IPS-NIHi7 (cell line): ENCODE measurements around the gene ZNF213.

ENCODE experiments used
- DNase-seq: peaks from one replicate; pipeline ENCODE4 v3.0.0; 2012; ENCODE audit warnings: mixed read lengths; ENCODE audit errors: extremely low spot score

Gene ZNF213, protein sequence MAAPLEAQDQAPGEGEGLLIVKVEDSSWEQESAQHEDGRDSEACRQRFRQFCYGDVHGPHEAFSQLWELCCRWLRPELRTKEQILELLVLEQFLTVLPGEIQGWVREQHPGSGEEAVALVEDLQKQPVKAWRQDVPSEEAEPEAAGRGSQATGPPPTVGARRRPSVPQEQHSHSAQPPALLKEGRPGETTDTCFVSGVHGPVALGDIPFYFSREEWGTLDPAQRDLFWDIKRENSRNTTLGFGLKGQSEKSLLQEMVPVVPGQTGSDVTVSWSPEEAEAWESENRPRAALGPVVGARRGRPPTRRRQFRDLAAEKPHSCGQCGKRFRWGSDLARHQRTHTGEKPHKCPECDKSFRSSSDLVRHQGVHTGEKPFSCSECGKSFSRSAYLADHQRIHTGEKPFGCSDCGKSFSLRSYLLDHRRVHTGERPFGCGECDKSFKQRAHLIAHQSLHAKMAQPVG

DNA sequence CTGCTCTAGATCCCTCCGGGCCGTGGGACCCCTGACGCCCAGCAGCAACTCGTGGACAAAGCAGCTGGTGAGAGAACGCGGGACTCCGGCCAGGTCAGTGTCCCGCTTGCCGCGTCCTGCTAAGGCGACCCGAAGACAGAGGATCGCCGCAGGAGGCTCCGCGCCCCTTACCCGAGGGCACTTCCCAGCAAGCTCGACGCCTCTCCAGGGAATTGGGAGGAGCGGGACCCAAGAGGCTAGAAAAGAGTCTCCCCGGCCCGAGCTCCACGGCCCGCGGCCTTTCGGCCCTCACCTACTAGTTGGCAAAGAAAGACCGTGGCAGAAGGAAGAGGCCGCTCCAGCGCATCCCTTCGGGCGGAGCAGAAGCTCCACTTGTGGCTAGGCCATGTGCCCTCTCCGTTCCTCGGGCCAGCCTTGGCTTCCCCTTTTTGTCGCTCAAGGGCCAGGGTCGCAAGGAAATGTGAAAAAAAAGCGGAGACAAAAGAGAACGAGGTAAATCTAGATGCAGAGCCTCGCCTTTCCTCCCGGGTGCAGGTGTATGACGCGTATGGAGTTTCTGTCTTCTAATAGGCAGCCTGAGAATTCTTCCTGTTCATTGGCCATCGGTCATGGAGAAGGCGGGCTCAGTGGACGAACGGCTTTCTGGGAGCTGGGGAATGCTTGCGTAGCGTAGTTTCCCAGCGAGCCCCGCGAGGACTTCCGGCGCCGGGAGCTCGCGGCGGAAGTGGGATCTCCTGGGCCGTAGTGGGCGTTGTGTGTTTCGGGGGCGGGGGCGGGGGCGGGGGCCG, at the start of gene ZNF213:
Gene ZNF213, plus strand, starts transcription at position 692 of the 788 bp plus-strand sequence. CDS start 2,252 bp downstream, outside the sequence.
- DNase-seq = peak; percentile 90

DNA sequence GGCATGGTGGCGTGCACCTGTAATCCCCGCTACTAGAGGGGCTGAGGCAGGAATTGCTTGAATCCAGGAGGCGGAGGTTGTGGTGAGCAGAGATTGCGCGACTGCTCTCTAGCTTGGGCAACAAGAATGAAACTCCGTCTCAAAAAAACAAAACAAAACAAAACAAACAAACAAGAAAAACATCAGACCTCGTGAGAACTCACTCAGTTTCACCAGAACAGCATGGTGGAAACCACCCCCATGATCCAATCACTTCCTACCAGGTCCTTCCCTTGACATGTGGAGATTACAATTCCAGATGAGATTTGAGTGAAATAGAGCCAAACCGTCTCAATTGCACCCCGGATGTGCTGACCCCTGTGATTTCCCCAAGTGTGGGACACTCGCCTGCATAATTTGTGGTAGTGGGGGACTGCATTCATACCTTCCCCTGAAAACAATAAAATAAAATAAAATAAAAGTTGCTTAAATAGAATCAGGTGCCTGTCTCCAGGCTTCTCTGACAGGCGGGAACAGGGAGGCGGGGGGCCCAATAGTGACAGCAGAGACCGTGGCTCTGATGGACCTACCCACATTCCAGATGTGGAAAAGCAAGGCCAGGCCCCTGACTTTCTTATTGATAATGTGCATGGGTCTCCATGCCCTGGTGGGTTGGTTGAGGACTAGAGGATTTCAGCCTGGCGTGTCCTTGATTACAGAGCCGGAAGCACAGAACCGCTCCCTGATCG, 48.8 kb upstream of the ZNF213 start:
- no peak for DNase-seq

DNA sequence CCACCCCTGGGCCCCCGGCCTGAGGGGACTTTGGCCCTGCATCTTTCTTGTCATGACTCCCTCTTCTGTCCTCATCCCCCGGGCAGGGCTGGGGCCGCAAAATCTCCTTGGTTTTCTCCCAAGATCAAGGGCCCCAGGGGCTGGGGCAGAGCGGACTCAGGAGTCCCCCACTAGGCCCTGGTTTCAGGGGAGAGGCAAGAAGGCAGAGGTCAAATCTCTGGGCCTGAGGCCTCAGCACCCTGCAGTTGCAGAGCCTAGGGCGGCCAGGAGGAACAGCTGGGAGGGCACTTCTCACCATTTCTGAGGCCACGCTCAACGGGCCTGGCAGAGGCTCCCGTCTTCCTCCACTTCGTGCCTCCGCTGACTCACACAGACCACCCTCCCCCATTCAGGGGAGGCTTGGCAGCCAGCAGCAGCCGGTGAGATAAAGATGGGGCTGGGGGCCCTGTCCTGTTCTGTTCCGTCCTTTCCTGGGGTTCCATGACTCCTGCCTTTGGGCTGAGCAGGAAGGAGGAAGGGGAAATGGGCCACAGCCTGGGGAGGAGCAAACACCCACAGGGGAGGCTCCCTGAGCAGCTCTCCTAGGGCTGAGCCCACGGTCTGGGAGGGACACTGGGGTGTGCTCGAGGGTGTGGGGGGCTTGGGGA, 48.1 kb upstream of the ZNF213 start:
- no peak for DNase-seq

DNA sequence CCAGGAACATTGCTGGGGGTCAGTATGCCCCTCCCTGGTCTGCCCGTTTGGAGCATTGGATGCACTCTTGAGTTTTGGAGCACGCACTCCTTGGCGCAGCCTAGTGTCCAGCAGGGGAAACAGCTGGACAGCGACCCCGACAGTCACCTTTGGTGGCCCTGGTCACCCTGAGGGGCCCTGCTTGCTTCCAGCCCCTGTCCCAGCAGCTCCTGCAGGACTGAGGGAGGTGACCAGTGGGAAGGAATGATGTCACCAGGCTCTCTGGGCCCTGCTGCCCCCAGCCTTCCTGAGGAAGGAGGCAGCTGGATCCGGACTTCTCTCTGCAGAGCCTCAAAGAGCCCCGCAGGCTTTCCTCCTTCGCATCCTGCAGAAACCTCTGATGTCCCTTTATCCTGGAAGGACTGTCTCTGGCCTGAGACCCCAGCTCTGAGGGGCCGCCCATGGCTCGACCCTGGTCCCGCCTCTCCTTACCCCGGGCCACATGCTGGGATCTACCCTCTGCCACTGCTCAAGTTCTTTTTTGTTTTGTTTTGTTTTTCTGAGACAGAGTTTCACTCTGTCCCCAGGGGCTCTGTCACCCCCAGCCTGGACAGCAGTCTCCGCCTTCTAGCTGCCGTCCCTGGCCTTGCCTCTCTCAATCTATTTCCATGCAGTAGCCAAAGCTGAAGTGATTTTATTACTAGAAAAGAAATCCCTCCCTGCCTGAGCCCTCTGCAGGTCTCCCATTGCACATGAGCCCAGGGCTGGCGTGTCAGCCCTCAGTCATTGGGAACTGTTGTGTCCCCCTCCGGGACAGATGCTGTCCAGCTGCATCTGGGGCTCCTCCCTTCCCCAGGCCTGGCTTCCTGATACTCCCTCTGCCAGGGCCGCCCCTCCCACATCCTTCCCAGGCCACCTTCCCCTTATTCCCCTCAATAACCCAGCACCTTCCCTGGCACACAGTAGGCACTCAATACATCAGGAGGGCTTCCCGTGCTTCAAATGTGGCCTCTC, 47.3 kb upstream of the ZNF213 start:
- DNase-seq = peak; percentile 50

DNA sequence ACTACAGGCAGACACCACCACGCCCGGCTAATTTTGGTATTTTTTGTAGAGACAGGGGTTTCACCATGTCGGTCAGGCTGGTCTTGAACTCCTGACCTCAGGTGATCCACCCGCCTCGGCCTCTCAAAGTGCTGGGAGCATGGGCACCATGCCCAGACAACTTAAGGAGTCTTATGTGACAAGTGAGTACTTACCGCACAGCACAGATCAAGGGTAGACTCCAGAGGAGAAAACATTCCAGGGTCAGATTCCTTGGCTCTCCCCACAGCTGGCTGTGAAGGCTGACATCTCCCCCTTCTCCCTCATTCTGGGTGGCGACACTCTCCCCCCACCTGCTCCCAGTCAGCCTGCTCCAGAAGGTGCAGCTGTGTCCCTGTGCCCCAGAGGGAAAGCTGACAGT, 46.4 kb upstream of the ZNF213 start:
- no peak for DNase-seq

DNA sequence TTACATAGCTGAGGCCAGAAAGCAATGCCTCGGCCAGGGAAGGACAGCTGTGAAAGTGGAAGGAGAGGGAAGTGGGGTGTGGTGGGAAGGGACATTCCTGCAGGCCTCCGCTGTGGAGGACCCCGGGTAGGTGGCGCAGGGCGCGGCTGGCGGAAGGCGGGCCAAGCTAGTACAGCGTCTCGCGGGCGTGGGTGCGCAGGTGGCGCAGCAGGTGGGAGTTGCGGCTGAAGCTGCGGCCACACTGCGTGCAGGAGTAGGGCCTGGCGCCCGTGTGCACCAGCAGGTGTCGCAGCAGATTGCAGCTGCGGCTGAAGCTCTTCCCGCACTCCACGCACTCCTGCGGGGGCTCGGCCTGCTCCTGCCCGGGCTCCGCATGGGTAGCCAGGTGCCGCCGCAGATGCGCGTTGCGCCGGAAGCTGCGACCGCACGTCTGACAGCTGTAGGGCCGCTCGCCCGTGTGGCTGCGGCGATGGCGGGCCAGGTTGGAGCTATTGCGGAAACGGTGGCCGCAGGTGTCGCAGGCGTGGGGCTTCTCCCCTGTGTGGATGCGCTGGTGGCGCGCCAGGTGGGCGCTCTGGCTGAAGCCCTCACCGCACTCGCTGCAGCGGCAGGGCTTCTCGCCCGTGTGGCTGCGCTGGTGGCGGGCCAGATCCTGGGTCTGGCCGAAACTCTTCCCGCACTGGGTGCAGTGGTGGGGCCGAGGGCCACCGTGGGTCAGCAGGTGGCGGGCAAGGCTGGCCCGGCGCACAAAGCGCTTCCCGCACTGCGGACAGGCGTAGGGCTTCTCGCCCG, 45.7 kb upstream of the ZNF213 start:
- no peak for DNase-seq

DNA sequence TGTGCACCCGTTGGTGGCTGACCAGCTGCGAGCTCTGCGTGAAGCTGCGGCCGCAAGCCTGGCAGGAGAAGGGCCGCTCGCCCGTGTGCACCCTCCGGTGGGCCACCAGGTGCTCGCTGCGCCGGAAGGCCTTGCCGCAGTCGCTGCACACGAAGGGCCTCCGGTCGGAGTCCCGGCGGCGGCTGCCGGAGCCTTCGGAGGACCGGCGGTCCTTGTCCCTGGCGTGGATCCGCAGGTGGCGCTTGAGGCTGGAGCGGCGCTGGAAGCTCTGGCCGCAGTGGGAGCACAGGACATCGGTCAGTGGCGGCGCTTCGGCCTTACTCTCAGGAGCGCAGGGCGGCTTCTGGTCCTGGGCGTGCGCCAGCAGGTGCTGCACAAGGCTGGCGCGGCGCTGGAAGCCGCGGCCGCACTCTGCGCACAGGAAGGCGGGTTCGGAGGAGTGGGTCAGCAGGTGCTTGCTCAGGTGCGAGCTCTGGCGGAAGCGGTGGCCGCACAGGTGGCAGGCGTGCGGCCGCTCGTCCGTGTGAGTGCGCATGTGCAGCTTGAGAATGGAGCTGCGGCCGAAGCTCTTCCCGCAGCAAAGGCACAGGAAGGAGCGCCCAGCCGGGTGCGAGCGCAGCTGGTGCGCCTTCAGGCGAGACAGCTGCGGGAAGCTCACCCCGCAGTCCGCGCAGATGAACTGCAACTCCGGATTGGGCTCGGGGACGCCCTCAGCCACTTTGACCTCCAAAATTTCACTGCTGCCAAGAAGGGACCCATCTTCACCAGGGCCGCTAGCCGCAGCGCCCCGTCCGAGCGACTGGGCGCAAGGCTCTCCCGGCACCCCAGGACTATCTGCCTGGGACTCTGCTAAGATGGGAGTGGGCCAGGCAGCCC, 44.9 kb upstream of the ZNF213 start:
- no peak for DNase-seq

DNA sequence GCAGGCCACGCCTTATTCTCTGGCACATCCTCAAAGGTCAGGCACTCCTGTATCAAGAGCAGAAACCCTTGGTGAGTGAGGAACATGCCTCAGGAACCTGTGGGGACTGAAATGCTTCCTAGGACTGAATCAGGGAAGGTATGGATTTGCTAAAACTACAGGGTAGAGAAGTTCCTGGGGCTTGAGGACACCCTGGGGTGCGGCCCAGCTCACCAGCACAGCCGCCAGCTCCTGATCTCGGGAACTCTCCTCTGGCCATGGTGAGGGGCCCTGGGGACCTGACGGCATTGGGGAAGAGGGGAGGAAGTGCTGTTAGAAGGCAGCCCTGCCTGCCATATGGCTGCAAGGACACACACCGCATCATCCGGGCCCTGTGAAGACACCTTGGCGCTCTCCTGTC, 43.3 kb upstream of the ZNF213 start:
- no peak for DNase-seq

DNA sequence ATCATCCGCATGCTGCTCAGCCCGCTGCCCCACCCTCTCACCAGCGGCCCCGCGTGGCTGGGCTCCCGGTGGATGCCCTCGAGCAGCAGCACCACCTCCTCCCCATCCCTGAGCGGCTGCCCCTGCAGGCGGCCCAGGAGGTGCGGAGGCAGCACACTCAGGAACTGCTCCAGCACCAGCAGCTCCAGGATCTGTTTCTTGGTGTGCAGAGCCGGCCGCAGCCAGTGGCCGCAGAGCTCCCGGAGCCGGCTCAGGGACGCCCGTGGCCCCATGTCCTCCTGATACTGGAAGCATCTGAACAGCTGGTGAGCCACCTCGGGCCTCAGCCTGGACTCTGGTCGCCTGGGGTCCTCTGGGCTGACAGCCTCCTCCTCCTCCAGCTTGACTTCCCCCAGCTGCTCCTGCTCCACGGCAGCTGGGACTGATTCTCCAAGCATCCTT, 42.3 kb upstream of the ZNF213 start:
- no peak for DNase-seq

DNA sequence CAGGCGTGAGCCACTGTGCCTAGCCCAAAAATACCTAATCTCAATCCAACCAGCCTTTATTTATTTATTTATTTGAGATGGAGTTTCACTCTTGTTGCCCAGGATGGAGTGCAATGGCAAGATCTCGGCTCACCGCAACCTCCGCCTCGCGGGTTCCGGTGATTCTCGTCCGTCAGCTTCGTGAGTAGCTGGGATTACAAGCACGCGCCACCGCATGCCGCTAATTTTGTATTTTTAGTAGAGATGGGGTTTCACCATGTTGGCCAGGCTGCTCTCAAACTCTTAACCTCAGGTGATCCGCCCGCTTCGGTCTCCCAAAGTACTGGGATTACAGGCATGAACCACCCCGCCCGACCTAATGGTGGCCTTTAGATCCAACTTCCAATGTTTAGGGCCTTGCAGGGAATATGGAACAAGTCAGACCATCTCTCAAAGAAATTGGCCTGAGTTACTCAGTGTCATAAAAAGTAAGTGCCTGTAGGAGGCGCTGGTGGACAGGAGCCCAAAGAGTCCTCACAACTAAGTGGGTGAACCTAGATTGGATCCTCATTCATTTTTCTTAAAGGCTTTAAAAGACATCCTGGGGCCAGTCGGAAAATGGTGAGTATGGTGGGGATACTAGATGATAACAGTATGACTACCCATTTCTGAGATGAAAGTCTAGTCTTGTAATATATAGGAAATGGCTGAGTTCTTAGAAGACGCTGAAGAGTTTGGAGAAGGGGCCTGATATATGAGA, 40.4 kb upstream of the ZNF213 start:
- DNase-seq = peak; percentile 75

DNA sequence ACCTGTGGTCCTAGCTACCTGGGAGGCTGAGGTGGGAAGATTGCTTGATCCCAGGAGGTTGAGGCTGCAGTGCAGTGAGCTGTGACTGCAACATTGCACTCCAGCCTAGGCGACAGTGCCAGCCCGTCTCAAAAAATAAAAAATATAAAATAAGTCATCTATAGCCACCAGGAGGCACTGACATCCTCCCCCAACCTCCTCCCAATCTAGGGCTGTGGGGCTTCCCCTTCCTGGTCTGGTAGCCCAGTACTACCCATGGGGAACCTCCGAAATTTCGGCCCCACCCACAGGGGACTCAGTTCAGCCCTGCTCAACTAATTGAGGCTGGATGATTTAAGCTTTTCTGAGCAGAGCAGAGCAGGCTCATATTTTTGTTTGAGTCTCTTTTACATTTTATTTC, 39.0 kb upstream of the ZNF213 start:
- DNase-seq = no peak

DNA sequence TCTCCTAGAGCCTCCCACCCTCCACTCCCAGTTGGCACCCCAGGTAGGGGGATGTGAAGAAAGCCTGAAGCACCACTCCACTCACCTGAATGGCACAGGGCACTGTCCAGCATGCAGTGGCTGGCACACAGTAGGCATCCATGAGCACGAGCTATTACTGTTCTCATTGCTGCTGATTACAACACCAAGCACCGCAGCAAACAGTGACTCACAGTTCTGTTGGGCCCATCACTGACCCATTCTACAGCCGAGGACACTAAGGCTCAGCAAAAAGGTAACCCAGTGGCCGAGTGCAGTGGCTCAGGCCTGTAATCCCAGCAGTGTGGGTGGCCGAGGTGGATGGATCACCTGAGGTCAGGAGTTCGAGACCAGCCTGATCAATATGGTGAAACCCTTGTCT, 38.5 kb upstream of the ZNF213 start:
- no peak for DNase-seq

DNA sequence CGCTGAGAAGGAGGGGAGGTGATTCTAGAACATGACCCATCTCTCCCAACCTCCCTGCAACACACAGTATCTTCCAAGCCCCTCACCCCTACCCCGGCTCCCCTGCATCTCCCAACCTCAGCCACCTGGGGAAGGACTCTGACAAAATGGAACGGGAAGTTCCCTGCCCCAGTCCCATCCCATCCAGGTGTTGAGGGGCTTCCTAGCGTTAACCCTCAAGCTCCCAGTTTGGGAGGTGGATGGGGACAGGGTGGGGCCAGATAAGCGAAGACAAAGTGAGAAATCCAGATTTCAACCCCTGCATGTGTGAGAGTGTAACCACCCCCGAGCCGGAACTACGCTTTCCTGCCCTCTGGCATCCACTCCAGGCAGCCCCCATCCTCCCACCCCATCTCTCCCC, 37.6 kb upstream of the ZNF213 start:
- no peak for DNase-seq

DNA sequence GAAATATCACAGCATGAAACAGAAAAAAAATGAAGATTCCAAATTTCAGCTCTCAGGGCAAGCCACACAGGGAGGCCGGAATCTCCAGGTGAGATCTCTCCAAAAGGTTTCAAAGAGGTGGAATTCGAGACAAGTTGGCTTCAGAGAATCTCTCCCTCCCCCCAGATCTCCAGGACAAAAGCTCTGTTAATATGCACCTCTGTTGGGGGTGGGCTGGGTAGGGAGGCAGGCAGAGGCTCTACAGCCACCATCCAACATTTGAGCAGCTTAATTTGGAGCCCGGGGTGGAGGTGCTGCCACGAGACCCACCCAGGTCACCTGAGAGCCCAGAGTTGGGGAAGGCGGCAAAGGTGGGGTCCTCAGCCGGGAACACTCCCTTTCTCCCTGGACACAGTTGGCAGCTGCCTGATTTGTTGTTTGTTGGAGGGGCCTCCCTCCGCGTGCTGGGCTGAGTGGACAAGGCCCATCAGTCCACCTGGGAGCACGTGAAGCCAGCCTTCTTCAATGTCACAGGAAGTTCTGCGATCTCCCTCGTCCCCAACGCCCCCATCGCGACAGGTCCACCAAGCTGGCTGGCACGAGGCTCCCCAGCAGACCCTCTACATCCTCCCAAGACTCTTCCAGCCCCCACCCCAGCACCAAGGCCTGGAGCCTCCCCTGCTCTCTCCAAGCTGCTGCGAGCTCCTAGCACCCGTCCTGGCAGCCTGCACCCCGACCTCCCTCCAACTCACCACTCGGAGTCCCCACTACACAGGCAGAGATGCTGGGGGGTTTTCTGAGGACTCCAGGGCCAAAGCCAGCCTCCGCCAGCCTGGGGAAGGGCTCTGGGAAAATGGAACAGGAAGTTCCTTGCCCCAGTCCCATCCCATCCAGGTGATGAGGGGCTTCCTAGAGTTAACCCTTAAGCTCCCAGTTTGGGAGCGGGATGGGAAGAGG, 36.1 kb upstream of the ZNF213 start, which contains the start of gene ZSCAN10:
Gene ZSCAN10, minus strand, starts transcription at position 836 of the 936 bp plus-strand sequence. CDS start 6,357 bp downstream, outside the sequence.
- peak; percentile 71 for DNase-seq

DNA sequence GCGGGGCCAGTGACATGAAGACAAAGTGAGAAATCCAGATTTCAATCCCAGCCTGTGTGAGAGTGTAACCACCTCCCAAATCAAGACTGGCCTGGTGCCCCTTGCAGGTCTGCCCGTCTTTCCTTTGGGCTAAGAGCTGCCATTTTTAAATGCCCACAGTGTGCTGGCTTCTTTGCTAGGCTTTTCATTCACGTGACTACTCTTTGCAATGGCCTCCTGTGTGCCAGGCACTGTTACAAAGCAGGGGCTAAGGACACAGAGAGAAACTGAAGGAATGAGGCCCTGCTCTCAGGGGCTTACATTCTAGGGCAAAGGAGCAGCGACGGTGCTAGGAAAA, 35.5 kb upstream of the ZNF213 start:
- no peak for DNase-seq

DNA sequence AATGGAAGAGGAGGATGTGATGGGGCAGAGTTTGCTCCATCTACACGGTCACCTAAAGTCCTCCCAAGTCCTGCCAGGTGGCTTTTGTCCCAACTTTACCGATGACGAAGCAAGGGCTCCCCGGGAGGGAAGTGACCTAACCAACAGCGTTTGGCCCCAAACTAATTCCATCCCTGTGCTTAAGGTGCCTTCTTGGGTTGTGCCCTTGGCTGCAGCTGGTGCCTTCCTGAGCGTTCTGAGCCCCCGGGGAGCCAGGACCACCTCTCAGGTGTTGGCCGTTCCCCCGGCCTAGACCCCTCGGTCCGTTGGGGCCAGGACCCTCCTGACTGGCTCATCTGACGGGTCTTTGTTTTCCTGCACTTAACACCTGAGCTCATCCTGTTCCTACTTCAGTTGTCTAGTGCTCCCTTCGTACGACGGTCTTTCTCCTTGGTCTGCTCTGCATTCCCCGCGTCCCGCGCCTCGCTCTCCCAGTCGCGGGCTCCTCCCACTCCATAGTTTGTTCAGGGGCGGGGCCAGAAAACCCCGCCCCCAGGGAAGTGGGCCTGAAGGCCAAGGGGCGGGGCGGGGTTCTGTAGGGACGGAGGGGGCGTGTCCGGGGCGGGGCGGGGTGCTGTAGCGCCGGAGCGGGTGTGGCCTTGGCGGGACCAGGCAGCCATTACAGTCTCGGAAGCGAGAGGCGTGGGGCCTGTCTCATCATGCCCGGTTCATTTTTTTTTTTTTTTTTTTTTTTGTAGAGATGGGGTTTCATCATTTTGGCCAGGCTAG, 34.9 kb upstream of the ZNF213 start:
- peak; percentile 93 for DNase-seq
